H4 (cell line): Measurements from ENCODE around the gene DOCK10. TPM values are rescaled to one million over a fixed set of nuclear protein-coding genes. Genes with fewer than 3 reads are reported as not detected.

Source experiments
- DNase-seq: peaks from one replicate; pipeline ENCODE4 v3.0.0-alpha.2; 2015; ENCODE audit warnings: low spot score
- total RNA-seq: library from RNA; depleted of rRNA; stranded (reverse); fragments of >200 nt; shearing (Covaris generic); gene quantifications from 2 replicates; pipeline ENCODE4 v1.2.3, GENCODE V29; 2014

Gene DOCK10
- total RNA-seq, 1 experiment from 2014 or later = 10.8 TPM

GRCh38 chr2:224976629-224977525 lies 65.4 kb downstream of the DOCK10 start:
- no peak for DNase-seq

- DNase-seq = no peak
Observed at GRCh38 chr2:224975761-224976160, 66.5 kb downstream of the DOCK10 start.

- DNase-seq = no peak
Observed at GRCh38 chr2:224973112-224974016, 68.9 kb downstream of the DOCK10 start.

GRCh38 chr2:224971214-224971613 lies 71.1 kb downstream of the DOCK10 start:
- DNase-seq = no peak

- no peak for DNase-seq
Observed at GRCh38 chr2:224970311-224970710, 72.0 kb downstream of the DOCK10 start.

- DNase-seq = no peak
Observed at GRCh38 chr2:224969633-224970260, 72.5 kb downstream of the DOCK10 start.

GRCh38 chr2:224969095-224969494 lies 73.2 kb downstream of the DOCK10 start:
- DNase-seq = no peak

GRCh38 chr2:224968051-224968450 lies 74.2 kb downstream of the DOCK10 start:
- DNase-seq = no peak

- DNase-seq = no peak
Observed at GRCh38 chr2:224966613-224967012, 75.7 kb downstream of the DOCK10 start.

GRCh38 chr2:224959556-224959955 lies 82.7 kb downstream of the DOCK10 start:
- DNase-seq = no peak

- no peak for DNase-seq
Observed at GRCh38 chr2:224958873-224959272, 83.4 kb downstream of the DOCK10 start.

- no peak for DNase-seq
Observed at GRCh38 chr2:224958462-224958857, 83.8 kb downstream of the DOCK10 start.

- DNase-seq = no peak
Observed at GRCh38 chr2:224957540-224958461, 84.5 kb downstream of the DOCK10 start.

- no peak for DNase-seq
Observed at GRCh38 chr2:224956706-224957105, 85.6 kb downstream of the DOCK10 start.

GRCh38 chr2:224954980-224955379 lies 87.3 kb downstream of the DOCK10 start:
- DNase-seq = no peak

- no peak for DNase-seq
Observed at GRCh38 chr2:224952936-224953657, 89.2 kb downstream of the DOCK10 start.

GRCh38 chr2:224951723-224952481 lies 90.4 kb downstream of the DOCK10 start:
- DNase-seq = no peak

- no peak for DNase-seq
Observed at GRCh38 chr2:224948859-224949258, 93.4 kb downstream of the DOCK10 start.

- no peak for DNase-seq
Observed at GRCh38 chr2:224948005-224948404, 94.3 kb downstream of the DOCK10 start.

GRCh38 chr2:224947566-224947965 lies 94.7 kb downstream of the DOCK10 start:
- no peak for DNase-seq
